GM18873 (cell line): ENCODE measurements around the gene GPC5.
"Not testable (repeated sequence)": the region's sequence is repeated elsewhere in the genome, so short reads cannot be mapped to it uniquely, and the experiment has no call there.

Experiments used
- ATAC-seq: cut with Tn5 transposase; IDR thresholded peaks from one replicate; pipeline ENCODE4 v1.9.1; 2021; ENCODE audit warnings: mild to moderate bottlenecking, moderate library complexity, moderate number of reproducible peaks; ENCODE audit not compliant: unreplicated experiment, low FRiP score

Gene GPC5

DNA sequence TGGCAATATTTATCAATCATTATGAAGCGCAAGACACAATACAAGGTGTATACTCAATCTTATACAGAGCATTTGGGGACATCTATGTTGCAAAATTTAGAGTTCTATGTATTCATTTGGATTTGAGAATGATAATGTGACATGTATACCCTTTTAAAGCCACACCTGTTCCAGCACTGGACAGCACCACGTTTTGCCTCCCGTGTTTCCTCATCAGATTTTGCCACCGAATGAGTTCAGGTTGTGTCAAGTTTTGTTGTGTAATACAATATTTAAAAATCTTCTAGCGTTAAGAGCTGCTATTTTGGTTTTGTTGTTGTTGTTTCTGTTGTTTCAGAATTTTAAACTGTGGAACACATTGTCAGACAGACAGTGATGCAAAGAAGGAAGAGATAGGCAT is 1259.9 kb downstream of the GPC5 start:
- no peak for ATAC-seq

DNA sequence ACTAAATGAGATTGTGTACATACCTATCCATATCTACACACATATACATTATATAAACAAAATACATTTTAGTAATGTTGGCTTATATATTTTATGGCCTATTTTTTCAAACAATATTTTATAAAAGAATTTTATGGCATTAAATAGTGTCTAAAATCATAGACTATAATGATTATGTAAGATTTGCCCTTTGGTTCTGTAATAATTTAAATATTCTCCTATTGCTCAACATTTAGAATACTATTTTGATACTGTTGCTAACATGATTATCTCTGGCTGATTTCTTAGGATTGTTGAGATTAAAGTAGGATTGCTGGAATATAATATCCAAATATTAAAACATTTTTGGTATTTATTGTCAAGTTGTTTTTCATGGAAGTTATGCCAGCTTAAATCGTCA is 1263.0 kb downstream of the GPC5 start:
- ATAC-seq = no peak

DNA sequence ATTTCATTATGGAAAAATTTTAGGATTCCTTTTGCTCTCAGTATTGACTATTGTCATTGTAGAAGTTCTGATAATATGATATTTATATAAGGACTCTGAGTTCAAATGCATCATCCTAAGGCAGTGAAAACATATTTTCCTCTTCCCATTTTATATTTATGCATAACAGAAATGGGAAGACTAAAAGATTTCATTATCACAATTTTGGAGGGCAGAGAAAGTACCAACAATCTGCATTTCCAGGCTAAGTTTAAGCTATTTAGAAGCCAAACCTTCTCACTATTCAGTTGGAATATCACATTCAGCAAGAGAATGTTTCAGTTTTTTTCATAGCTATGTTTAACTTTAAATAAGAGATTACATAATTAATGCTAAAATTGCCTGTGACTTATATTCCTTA is 1269.7 kb downstream of the GPC5 start:
- ATAC-seq = no peak

DNA sequence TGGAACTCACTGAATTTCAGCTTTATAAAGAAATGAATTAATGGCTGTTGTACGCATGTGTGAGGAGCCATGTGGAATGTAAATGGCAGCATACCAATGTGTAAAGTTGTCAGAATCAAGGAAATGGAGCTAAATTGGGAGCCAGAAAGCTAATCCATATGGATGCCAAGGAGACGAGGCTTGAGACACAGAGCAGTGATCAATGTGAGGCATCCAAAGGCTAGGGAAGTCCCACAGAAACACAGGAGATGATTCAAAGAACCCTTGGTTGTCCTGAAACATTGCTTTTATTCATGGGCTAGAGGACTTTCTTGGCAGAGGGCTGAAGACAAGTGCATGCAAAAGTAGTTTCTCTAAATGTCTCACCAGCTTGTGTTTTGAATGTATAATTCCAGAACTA is 1271.7 kb downstream of the GPC5 start:
- ATAC-seq = no peak

DNA sequence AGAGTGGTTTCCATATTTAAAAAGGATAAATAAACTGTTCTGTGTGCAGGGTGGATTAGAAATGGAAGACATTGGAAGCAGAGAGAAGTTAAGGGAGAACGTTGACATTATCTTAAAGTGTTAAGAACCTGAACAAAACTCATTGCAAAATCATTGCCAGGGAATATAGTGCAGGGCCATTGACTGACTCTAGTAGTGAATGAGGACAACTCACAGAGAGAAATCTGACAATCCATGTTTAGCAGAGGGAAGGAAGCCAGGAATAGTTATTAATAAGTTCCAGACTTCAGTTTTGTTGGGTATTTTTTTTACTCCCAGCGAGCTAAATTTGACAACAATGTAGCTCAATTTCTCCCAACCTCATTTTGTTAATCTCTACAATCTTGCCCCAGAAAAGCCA is 1273.4 kb downstream of the GPC5 start:
- no peak for ATAC-seq

DNA sequence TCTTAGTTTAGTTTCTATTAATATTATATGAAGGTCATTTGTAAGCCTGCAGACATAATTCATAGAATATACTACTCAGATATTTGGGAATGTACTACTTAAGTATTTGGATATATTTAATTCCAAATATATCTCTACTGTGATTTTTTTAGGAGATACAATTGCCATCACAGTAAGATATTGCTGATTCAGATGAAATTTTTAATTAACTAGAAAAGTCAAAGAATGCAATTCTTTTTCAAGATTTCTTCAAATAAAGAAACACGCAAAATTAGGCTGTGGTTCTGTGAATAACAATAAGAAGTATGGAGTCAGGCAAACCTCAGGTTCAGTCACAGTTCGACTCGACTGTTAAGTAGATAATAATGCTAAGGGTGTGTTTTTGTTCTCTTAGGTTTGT is 1277.8 kb downstream of the GPC5 start:
- ATAC-seq = no peak

DNA sequence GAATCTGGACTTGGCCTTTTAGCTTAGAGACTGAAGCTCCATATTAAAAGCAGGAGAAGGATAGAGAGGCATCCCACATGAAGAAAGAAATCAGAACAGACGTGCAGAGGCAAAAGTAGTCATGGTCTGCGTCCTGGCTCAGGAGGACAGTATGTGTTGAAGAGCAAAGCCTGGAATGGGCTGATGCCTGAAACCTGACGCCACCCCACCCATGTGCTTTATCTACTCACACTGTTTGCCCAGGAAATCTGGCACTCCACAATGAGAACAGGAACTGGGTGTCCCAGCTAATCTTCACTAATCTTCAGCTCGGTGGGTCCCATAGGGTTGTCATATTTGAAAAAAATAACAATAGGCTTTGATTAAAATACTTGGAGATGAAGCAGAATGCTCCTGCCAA is 1279.2 kb downstream of the GPC5 start:
- no peak for ATAC-seq

DNA sequence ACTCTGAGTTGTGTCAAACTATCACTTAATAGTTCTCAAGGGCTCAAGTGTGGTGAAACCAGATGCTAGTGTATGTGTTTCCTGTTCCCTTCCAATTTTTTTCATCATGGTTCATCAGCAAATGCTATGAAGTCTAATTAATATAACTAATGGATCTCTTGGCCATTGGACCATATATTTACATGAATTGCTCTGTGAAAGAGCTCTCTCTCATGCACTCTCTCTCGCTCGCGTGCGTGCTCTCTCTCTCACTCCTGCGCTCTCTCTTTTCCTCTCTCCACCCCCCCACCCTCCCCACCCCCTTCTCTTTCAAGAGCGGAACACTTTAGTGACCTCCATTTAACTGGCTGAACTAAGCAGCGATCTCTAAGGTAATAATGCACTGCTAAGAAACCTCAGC is 1281.2 kb downstream of the GPC5 start:
- ATAC-seq = no peak

DNA sequence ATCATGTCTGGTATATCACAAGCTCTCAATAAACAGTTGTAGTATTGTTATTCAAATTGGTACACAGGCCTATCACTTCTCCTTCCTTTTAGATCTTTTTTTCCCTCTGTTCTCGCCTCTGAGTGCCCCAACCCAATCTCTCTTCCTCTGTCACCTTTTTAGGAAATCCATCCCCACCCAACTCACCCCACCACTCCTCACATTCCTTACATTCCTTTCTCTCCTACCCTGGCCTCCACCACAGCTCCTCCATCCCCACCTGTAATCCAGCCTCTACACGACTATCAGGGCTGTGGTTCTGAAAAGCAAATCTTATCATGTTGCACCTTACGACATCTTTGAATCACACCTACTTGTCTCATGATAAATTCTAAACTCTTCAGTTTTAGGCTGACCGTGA is 1282.8 kb downstream of the GPC5 start:
- ATAC-seq = no peak

DNA sequence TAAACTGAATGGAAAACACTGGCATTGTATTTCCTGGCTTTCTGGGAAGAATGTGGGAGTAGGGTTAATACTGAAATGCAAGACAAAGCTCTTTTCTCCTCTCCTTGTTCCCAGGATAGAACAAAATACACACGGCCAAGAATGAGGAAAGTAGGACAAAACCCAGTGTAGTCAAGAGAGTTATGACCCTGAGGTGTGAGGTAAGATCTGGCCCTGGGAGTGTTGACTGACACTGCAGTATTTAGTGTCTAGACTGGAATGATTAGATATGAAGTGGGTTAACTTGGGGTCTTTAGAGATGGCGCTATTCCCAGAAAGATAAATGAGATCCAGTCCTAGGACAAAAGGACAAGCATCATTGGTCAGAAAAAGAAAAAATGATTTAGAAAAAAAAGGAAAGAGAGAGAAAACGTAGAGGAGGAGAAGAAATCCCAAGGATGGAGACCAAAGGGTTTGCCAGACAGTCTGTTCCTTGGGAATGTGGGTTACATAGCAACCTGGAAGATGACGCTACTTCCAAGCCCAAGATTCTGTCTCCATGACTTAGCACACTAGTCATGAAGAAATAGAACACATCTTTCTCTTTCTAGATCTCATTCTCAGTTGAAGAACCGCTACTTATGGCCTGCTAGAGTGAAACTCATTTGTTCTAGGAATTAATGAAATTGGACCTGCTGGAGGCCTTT is 1284.6 kb downstream of the GPC5 start:
- no peak for ATAC-seq

DNA sequence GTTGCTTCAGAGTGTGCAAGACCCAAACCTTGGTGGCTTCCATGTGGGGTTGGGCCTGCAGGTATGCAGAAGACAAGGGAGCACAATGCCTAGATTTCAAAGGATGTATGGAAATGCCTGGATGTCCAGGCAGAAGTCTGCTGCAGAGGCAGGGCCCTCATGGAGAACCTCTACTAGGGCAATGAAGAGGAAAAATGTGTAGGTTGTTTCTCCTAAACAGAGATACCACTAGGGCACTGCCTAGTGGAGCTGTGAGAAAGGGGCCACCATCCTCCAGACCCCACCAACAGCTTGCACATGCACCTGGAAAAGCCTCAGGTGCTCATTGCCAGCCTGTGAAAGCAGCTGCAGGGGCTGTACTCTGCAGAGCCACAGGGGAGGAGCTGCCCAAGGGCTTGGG is 1295.6 kb downstream of the GPC5 start:
- no peak for ATAC-seq

DNA sequence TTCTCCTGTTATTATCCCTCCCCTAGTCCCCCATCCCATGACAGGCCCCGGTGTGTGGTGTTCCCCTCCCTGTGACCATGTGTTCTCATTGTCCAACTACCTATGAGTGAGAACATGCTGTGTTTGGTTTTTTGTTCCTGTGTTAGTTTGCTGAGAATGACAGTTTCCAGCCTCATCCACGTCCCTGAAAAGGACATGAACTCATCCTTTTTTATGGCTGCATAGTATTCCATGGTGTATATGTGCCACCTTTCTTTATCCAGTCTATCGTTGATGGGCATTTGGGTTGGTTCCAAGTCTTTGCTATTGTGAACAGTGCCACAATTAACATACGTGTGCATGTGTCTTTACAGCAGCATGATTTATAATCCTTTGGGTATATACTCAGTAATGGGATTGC is 1297.4 kb downstream of the GPC5 start:
- not testable (repeated sequence) for ATAC-seq

DNA sequence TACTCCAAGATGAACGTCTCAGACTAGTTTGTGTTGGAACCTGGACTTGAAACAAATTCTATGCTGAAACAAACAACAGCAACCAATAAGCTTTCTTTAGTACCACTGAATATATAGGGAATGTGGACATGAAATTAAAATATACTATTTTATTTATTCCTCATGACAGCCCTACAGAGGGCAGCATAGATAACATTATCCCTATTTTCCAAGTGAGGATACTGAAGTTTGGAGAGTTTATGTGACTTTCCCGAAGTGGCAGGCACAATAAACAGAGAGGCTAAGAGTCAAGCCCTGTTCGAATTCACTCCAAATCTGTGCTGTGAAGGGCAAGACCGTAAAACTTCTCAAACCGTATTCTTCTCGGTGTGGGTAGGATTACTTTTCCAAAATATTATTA is 1318.3 kb downstream of the GPC5 start:
- no peak for ATAC-seq

DNA sequence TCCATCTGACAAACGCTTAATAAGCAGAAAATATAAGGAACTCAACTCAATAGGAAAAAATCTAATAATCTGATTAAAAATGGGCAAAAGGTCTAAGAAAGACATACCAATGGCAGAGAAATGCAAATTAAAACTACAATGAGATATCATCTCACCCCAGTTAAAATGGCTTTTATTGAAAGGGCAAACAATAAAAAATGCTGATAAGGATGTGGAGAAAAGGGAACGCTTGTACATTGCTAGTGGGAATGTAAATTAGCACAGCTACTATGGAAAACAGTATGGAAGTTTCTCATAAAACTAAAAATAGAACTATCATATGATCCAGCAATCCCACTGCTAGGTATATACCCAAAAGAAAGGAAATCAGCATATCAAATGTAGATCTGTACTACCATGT is 1319.4 kb downstream of the GPC5 start:
- ATAC-seq = no peak

DNA sequence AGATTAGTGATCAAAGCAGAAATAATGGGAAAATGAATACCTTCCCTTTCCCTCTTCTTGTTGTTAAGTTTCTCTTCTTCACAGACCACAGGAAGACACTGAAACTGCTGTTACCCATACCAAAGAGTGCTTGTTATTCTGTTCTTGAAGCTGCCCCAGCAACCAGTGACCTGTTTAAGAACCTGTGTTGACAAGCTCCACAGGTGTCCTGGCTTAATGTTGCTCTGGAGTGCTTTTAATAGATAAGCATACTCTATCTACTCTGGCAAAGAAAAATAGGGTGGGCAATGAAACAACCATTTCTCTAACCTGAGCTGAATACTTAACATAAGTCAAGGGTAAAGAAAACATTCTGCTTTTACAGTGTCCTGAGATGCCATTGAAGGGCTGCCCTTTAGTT is 1321.4 kb downstream of the GPC5 start:
- no peak for ATAC-seq

DNA sequence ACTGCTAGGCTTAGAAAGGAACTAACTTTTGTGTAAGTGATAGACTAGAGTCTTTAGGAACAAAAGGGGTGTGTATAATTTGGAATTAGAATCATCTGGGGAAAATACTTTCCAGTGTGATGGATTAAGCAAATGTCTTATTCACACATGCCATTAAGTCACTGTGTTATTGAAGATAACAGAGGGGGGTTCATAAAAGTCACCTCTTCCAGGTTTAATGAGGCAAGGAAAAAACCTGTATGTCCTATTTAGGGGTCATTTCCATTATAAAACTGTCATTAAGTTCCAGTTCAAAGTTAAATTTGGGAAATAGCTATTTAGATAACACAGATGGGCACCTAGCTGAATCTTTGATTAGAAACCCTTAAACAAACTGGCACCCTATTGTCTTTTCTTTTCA is 1323.2 kb downstream of the GPC5 start:
- no peak for ATAC-seq

DNA sequence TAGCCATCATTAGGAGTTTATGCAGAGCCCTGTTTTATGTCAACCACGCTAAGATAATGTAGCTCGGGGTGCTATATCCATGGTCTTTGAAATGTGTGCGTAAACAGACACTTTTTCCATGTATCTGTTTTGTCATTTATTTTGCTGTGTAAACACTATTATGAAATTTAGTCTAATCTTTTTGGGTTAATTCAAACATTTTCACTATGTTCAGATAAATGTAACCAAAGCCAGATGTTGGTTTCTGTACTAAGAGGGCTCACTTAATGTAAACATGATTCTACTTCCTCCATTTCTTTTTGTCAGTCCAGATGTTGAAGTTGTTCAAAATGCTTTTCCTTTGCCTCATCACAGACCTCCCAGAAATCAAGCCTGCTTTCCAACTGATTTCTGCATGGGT is 1328.7 kb downstream of the GPC5 start:
- no peak for ATAC-seq

DNA sequence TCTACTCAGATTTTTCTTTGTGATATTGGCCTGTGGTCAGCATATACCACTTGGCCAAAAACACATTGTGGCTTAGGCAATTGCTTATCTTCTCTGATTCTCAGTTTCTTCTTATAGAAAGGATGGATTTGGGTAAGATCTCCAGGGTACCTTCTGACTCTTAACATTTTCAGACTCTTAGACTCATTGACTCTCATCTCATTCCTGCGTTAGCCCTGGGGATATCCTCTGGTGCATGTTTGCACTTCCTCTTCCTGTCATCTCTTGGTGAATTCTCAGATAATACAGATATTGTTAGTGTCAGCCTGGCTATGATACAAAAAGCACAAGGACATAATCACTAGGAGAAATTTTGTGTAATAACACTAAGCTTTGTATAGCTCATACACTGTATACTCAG is 1335.6 kb downstream of the GPC5 start:
- no peak for ATAC-seq

DNA sequence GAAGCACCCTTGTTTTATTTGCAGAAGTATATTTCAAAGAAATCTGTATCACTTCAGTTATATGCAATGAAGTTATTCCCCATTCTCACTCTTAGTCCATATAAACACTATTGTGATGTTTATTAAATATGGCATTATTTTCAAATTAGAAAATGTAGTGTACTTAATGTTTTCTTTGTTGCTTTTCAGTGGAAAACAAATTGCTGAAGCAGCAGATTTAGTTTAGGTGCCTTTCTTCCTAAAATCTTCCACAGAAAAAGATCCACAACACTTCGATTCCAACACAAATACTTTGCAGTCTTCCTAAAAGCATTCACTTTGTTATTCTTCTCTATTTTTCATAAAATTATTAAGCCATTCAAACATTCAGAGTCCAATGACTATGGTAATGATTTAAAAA is 1336.1 kb downstream of the GPC5 start:
- ATAC-seq = no peak

DNA sequence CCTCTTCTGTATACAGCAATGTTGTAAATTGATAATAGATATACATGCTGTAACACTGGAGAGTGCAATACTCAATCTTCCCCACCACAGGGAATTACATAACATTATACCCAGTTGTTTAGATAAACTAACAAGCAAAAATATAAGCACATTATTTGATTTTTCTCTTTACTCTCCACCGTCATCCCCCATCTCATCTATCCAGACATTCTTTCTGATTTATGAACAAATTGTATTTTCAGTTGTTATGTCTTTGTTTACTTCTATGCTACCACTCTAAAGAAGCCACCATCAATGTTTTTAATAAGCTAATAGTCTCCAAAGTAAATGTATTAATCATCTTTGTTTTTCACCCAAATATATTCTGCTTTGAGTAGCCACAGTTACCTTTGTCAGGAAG is 1337.5 kb downstream of the GPC5 start:
- no peak for ATAC-seq

DNA sequence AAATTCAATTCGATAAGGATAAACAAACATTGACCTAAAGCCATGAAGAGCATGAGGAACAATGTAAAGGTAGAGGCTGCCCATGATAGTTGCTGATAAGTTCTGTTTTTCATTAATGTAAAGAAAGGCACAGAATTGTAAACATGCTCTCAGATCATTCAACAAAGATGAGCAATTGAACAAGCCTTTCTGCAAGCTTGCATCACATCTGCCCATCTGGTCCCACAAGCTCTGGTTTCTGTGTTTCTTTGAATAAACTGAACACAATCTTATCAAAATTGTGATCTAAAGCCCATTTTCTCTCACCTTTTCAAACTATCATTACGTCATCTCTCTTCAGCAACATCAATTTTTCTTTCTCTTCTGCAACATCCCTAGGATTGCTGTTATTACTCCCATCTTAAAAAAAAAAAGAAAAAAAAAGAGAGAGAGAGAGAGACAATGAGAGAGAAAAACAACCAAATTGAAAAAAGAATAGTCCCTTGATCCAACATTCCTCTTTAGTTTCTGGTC is 1340.9 kb downstream of the GPC5 start:
- ATAC-seq = no peak

DNA sequence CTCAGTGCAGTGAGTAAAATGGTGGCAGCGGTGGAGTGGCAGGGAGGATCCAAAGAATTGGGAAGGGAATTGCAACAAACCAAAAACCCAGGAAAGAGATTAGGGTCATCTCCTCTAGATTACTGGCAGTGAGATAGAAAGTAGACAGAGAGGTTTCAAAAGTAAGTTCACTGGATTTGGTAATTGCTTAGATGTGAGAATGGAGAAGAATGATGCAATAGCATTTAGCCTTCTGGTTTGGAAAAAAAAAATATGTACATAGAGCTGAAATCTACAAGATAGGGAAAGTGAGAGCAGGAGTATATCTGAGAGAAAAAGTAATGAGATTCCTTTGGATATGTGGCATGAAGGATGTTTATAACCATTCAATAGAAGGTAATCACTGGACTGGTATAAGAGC is 1345.6 kb downstream of the GPC5 start:
- ATAC-seq = no peak

DNA sequence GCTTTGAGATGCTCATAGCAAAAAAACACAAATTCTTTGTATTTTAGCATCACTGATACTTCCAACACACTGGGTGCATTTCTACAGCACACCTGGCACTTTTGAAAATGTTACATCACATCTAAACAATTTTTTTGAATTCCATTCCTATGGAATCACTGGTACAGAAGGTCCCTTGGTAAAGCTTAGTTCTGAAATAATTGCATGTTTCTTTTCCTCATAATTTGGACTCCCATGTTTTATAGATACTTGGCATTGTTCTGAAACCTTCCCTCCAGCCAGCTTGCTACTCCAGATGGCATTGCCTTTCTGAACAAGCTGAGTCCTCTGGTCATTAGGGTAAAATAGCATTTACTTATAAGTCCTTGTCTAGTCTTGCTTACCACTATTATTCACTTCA is 1346.8 kb downstream of the GPC5 start:
- ATAC-seq = no peak
